ENCODE results near the gene IQGAP1. TPM values are rescaled to one million over a fixed set of nuclear protein-coding genes. Genes with fewer than 3 reads are reported as not detected.

IQGAP1 gene
- total RNA-seq, 3 donors from 2014 or later (not counting 1 experiment from before 2014, with no cell fraction given) = 431 to 493 (median 446) TPM

GRCh38 chr15:90539789-90540188 lies 151.7 kb downstream of the IQGAP1 start:
- H3K4me1 ChIP-seq (ENCODE audit: control insufficient read depth, insufficient read depth, low read length) = no peaks in the 10 kb centered on the region
- H3K4me3 ChIP-seq (ENCODE audit: low read length) = no peak overlapping the region
- Mint-ChIP-seq H3K9me3 (no peaks in the 10 kb centered on the region), H3K36me3 (peaks cover 6% of the 10 kb centered on the region), H3K4me3 (peak overlapping the region; percentile 72), H3K4me1 (peaks cover 46 to 65% of the 10 kb centered on the region in 2 donors), H3K27me3 (ENCODE audit: low read depth in 2 of 2) (no peaks in the 10 kb centered on the region), H3K27ac (peak overlapping the region; percentile 54 to 74)
- H3K36me3 ChIP-seq (ENCODE audit: control insufficient read depth, insufficient read depth, low read length) = peaks cover 4% of the 10 kb centered on the region
- intact Hi-C loops (cut with micrococcal nuclease) = no loop called here
- 77% methylated on average over 10 of the region's 10 CpGs for WGBS (ENCODE audit: insufficient coverage)
- DNase-seq = peak in 1 of 2 donors; percentile 69
- ATAC-seq = peak in 1 of 3 donors; percentile 20
- no peaks in the 10 kb centered on the region for H3K27me3 ChIP-seq (ENCODE audit: control insufficient read depth, insufficient read depth, low read length)
- H3K27ac ChIP-seq (ENCODE audit: low read length) = peak overlapping the region; percentile 31
- TF ChIP-seq CTCF (IDR thresholded peaks at IDR 0.05) = no peak
- H3K9me3 ChIP-seq (ENCODE audit: control insufficient read depth, insufficient read depth, low read length) = no peaks in the 10 kb centered on the region

GRCh38 chr15:90540768-90541167 lies 152.7 kb downstream of the IQGAP1 start:
- Histone ChIP-seq H3K4me3 (ENCODE audit: low read length) (no peak overlapping the region), H3K4me1 (ENCODE audit: control insufficient read depth, insufficient read depth, low read length) (no peaks in the 10 kb centered on the region), H3K27ac (ENCODE audit: low read length) (no peak overlapping the region), H3K36me3 (ENCODE audit: control insufficient read depth, insufficient read depth, low read length) (peaks cover 4% of the 10 kb centered on the region), H3K27me3 (ENCODE audit: control insufficient read depth, insufficient read depth, low read length) (no peaks in the 10 kb centered on the region), H3K9me3 (ENCODE audit: control insufficient read depth, insufficient read depth, low read length) (no peaks in the 10 kb centered on the region)
- intact Hi-C loops (cut with micrococcal nuclease) = no loop called here
- ATAC-seq = no peak
- Mint-ChIP-seq H3K27ac (no peak overlapping the region), H3K9me3 (no peaks in the 10 kb centered on the region), H3K36me3 (peaks cover 6% of the 10 kb centered on the region), H3K27me3 (ENCODE audit: low read depth in 2 of 2) (no peaks in the 10 kb centered on the region), H3K4me3 (no peak overlapping the region), H3K4me1 (peaks cover 37 to 57% of the 10 kb centered on the region in 2 donors)
- 77% methylated on average over 3 of the region's 3 CpGs for WGBS (ENCODE audit: insufficient coverage)
- peak in 1 of 2 donors; percentile 16 for DNase-seq
- no peak for TF ChIP-seq CTCF (IDR thresholded peaks at IDR 0.05)

GRCh38 chr15:90545095-90545494 lies 157.1 kb downstream of the IQGAP1 start:
- Histone ChIP-seq H3K27ac (ENCODE audit: low read length) (no peak overlapping the region), H3K4me3 (ENCODE audit: low read length) (no peak overlapping the region), H3K9me3 (ENCODE audit: control insufficient read depth, insufficient read depth, low read length) (no peaks in the 10 kb centered on the region), H3K27me3 (ENCODE audit: control insufficient read depth, insufficient read depth, low read length) (no peaks in the 10 kb centered on the region), H3K4me1 (ENCODE audit: control insufficient read depth, insufficient read depth, low read length) (no peaks in the 10 kb centered on the region), H3K36me3 (ENCODE audit: control insufficient read depth, insufficient read depth, low read length) (peaks cover 4% of the 10 kb centered on the region)
- Mint-ChIP-seq H3K4me3 (no peak overlapping the region), H3K9me3 (no peaks in the 10 kb centered on the region), H3K27me3 (ENCODE audit: low read depth in 2 of 2) (no peaks in the 10 kb centered on the region), H3K27ac (peak overlapping the region; percentile 24 to 35), H3K36me3 (peaks cover 1% of the 10 kb centered on the region), H3K4me1 (peaks cover 18 to 40% of the 10 kb centered on the region in 2 donors)
- intact Hi-C loops (cut with micrococcal nuclease) = no loop called here
- 89% methylated on average over 7 of the region's 7 CpGs for WGBS (ENCODE audit: insufficient coverage)
- no peak for ATAC-seq
- peak in 1 of 2 donors; percentile 21 for DNase-seq
- TF ChIP-seq CTCF (IDR thresholded peaks at IDR 0.05) = no peak

GRCh38 chr15:90547540-90547939 lies 159.5 kb downstream of the IQGAP1 start:
- H3K36me3 ChIP-seq (ENCODE audit: control insufficient read depth, insufficient read depth, low read length) = peaks cover 3% of the 10 kb centered on the region
- Mint-ChIP-seq H3K9me3 (no peaks in the 10 kb centered on the region), H3K4me3 (no peak overlapping the region), H3K4me1 (peaks cover 36 to 42% of the 10 kb centered on the region in 2 donors), H3K27ac (peak overlapping the region; percentile 7 to 54), H3K36me3 (no peaks in the 10 kb centered on the region), H3K27me3 (ENCODE audit: low read depth in 2 of 2) (no peaks in the 10 kb centered on the region)
- no peak overlapping the region for H3K27ac ChIP-seq (ENCODE audit: low read length)
- intact Hi-C loops (cut with micrococcal nuclease) = no loop called here
- H3K4me1 ChIP-seq (ENCODE audit: control insufficient read depth, insufficient read depth, low read length) = peaks cover 4% of the 10 kb centered on the region
- H3K4me3 ChIP-seq (ENCODE audit: low read length) = no peak overlapping the region
- H3K9me3 ChIP-seq (ENCODE audit: control insufficient read depth, insufficient read depth, low read length) = no peaks in the 10 kb centered on the region
- ATAC-seq (peak in 2 of 3 donors; percentile 59 to 65), DNase-seq (no peak)
- no peaks in the 10 kb centered on the region for H3K27me3 ChIP-seq (ENCODE audit: control insufficient read depth, insufficient read depth, low read length)
- no peak for TF ChIP-seq CTCF (IDR thresholded peaks at IDR 0.05)
- 14% methylated on average over 2 of the region's 2 CpGs for WGBS (ENCODE audit: insufficient coverage)
